ENCODE measurements around the gene HSPA1A. TPM values are rescaled to one million over a fixed set of nuclear protein-coding genes. Genes with fewer than 3 reads are reported as not detected.

Gene HSPA1A
- total and polyA plus RNA-seq, 9 of the 15 experiments (the other 6 are each of a cell fraction or from before 2014, with no cell fraction given) = 2.2 to 273 (median 107) TPM

- TF ChIP-seq BCLAF1 (IDR thresholded peaks at IDR 0.05; ENCODE audit: borderline replicate concordance in 1 of 2, control insufficient read depth in 1 of 2, low read depth in 2 of 2, low read length in 1 of 2) (no peak), ZNF277 (CRISPR knock-in tag; IDR thresholded peaks at IDR 0.05; ENCODE audit: borderline replicate concordance) (no peak), SIRT6 (IDR thresholded peaks at IDR 0.05; ENCODE audit: low read depth, low read length) (no peak), THAP7 (CRISPR knock-in tag; IDR thresholded peaks at IDR 0.05) (no peak), CTBP1 (IDR thresholded peaks at IDR 0.05; ENCODE audit: borderline replicate concordance) (peak; percentile 37), KAT7 (CRISPR knock-in tag; IDR thresholded peaks at IDR 0.05; ENCODE audit: borderline replicate concordance) (no peak), ZBTB9 (CRISPR knock-in tag; IDR thresholded peaks at IDR 0.05) (peak; percentile 46; the same call in 1 of the 2 replicates), MAFG (tag; conservative IDR thresholded peaks at IDR 0.05) (peak; percentile 48; the same call in 1 of the 2 replicates), RBM22 (IDR thresholded peaks at IDR 0.05; ENCODE audit: low read depth, low read length, poor library complexity, severe bottlenecking) (no peak), PHB (CRISPR knock-in tag; IDR thresholded peaks at IDR 0.05) (peak; percentile 92; the same call in 1 of the 2 replicates), ZNF23 (CRISPR knock-in tag; IDR thresholded peaks at IDR 0.05) (no peak), GATA2 (CRISPR knock-in tag; IDR thresholded peaks at IDR 0.05) (no peak), NCOR1 (IDR thresholded peaks at IDR 0.05) (no peak), DNMT1 (IDR thresholded peaks at IDR 0.05) (no peak), PRDM10 (IDR thresholded peaks at IDR 0.05; ENCODE audit: partially characterized antibody) (no peak), MYNN (IDR thresholded peaks at IDR 0.05) (no peak), MYNN (CRISPR knock-in tag; IDR thresholded peaks at IDR 0.05) (no peak)
These were observed 16.2 kb downstream of the HSPA1A start (continued) for GRCh38 chr6:31831350-31832215.
